SK-N-SH treated with all-trans-retinoic acid at 6 μM for 48 hours (cell line): ENCODE results near the gene CCNL2.

ENCODE experiments used
- OSR1 ChIP-seq: fragments of 250-450 bp; sonication (Bioruptor Pico); IDR thresholded peaks from 2 replicates; pipeline ENCODE4 v1.8.0; 2022; ENCODE audit warnings: moderate library complexity, mild to moderate bottlenecking, inconsistent platforms
- ZC3H10 ChIP-seq: fragments of 250-450 bp; sonication (Bioruptor Pico); IDR thresholded peaks from 2 replicates; pipeline ENCODE4 v1.5.1; 2021; ENCODE audit warnings: mild to moderate bottlenecking, moderate library complexity

DNA sequence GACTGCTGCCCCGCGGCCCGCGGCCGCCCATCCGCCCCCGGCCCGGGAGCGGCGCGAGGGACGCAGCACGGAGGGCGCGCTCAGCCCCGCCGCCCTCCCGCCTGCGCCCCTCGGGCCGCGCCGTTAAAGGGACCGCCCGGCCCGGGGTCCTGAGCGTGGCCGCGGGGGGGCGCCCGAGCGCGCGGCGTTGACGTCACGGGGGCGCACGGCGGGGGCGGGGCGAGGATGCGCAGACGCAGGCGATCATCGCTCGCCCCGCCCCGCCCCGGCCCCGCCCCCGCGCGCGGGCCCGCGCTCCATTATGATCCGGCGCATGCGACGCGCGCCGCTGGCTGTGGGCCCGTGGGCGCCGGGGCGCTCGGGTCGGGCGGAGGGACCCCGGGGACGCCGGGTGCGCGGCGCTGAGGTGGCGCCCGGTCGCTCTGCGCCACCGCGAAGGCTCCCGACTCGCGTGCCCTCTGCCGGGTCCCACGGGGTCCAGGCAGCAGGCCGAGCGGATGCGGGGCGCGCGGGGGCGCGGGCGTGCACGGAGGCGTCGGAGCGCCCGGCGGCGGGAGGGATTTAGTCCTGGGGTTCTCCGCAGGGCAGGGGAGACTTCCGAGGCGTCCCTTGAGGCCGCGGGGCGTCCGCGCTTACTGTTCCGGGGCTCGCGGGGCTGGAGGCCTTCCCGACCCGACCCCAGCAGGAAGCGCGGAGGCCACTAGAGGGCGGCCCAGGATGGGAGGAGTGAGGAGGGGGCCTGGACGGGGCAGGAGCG is 49.7 kb downstream of the CCNL2 start, which contains the start of gene DVL1:
- TF ChIP-seq ZC3H10 (no peak), OSR1 (no peak)
